ENCODE results near the gene ST3GAL2. TPM values are rescaled to one million over a fixed set of nuclear protein-coding genes. Genes with fewer than 3 reads are reported as not detected.
"Not testable (repeated sequence)": the region's sequence is repeated elsewhere in the genome, so short reads cannot be mapped to it uniquely, and the experiment has no call there.

Gene ST3GAL2
- polyA plus RNA-seq, 1 donor from 2014 or later, result 9.7 TPM

GRCh38 chr16:70345840-70346239 lies 93.1 kb downstream of the ST3GAL2 start:
- Mint-ChIP-seq H3K9me3 (no peaks in the 10 kb centered on the region), H3K27me3 (no peaks in the 10 kb centered on the region), H3K4me3 (peak overlapping the region; percentile 94 to 99 (median 97)), H3K27ac (peak overlapping the region; percentile 89 to 99 (median 98)), H3K36me3 (peaks cover 2% of the 10 kb centered on the region), H3K4me1 (peaks cover 19 to 23% (median 20%) of the 10 kb centered on the region in 3 donors)

- H3K36me3 Mint-ChIP-seq, result peaks cover 2% of the 10 kb centered on the region
- no peak overlapping the region for H3K27ac Mint-ChIP-seq
- H3K4me3 Mint-ChIP-seq, result no peak overlapping the region
- H3K27me3 Mint-ChIP-seq, result no peaks in the 10 kb centered on the region
- H3K4me1 Mint-ChIP-seq, result peaks cover 5 to 11% (median 11%) of the 10 kb centered on the region in 3 donors
- H3K9me3 Mint-ChIP-seq, result no peaks in the 10 kb centered on the region
These were observed 96.9 kb downstream of the ST3GAL2 start for GRCh38 chr16:70342016-70342415.

DNA sequence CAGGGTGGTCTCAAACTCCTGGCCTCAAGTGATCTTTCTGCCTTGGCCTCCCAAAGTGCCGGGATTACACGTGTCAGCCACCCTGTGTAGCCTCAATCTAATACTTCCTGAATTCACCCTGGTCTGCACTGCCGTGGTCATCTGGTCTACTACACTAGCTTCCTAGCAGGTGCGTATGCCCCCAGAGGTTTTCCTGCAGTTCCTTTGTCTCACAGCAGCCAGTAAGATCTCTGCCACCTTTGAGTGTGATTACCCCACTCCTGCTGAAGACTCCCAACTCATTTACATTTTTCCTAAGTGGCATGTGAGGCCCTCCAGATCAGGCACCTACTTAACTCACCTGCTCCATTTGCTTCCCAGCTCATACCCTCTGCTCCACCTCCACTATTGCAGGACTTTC lies 97.3 kb downstream of the ST3GAL2 start:
- no peak overlapping the region for H3K27ac Mint-ChIP-seq
- no peaks in the 10 kb centered on the region for H3K27me3 Mint-ChIP-seq
- H3K9me3 Mint-ChIP-seq, result no peaks in the 10 kb centered on the region
- H3K4me1 Mint-ChIP-seq, result peaks cover 5 to 8% (median 7%) of the 10 kb centered on the region in 3 donors
- peaks cover 2% of the 10 kb centered on the region for H3K36me3 Mint-ChIP-seq
- H3K4me3 Mint-ChIP-seq, result no peak overlapping the region

- Mint-ChIP-seq H3K36me3 (peaks cover 1% of the 10 kb centered on the region), H3K27ac (no peak overlapping the region), H3K27me3 (no peaks in the 10 kb centered on the region), H3K4me3 (no peak overlapping the region), H3K4me1 (peaks cover 0 to 3% (median 0%) of the 10 kb centered on the region in 3 donors), H3K9me3 (no peaks in the 10 kb centered on the region)
These were observed 101.1 kb downstream of the ST3GAL2 start for GRCh38 chr16:70337814-70338213.

DNA sequence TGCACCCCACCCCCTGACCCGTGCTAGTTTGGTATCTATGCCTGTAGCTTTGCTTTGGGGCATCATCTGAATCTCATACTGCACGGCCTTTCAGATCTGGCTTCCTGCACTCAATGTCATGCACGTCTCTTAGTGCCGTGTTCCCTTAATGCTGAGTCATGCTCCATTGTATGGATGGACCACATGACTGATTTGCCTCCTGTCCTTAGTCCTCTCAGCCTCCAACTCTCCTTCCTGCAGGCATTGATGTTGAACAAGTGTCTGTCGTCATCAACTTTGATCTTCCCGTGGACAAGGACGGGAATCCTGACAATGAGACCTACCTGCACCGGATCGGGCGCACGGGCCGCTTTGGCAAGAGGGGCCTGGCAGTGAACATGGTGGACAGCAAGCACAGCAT lies 106.2 kb downstream of the ST3GAL2 start:
- not testable (repeated sequence) for H3K4me3 Mint-ChIP-seq, H3K4me1 Mint-ChIP-seq, H3K9me3 Mint-ChIP-seq, H3K27me3 Mint-ChIP-seq, H3K36me3 Mint-ChIP-seq
- H3K27ac Mint-ChIP-seq, result peak overlapping the region in 1 of 3 donors; percentile 50

- peaks cover 3% of the 10 kb centered on the region for H3K36me3 Mint-ChIP-seq
- H3K27ac Mint-ChIP-seq, result peak overlapping the region in 1 of 3 donors; percentile 45
- H3K4me3 Mint-ChIP-seq, result no peak overlapping the region
- H3K9me3 Mint-ChIP-seq, result no peaks in the 10 kb centered on the region
- H3K27me3 Mint-ChIP-seq, result no peaks in the 10 kb centered on the region
- H3K4me1 Mint-ChIP-seq, result peaks cover 0 to 3% (median 0%) of the 10 kb centered on the region in 3 donors
These were observed 107.1 kb downstream of the ST3GAL2 start for GRCh38 chr16:70331588-70332358.

GRCh38 chr16:70331091-70331490 lies 107.8 kb downstream of the ST3GAL2 start:
- Mint-ChIP-seq H3K4me3 (no peak overlapping the region), H3K36me3 (peaks cover 3% of the 10 kb centered on the region), H3K4me1 (peaks cover 0 to 3% (median 0%) of the 10 kb centered on the region in 3 donors), H3K27me3 (no peaks in the 10 kb centered on the region), H3K27ac (no peak overlapping the region), H3K9me3 (no peaks in the 10 kb centered on the region)

Other genes with a start within 250 kb of the ST3GAL2 start
- gene EXOSC6, start 187.2 kb downstream of the ST3GAL2 start, polyA plus RNA-seq, result 4.8 TPM
- 37.6 TPM for gene AARS1, start 149.6 kb downstream of the ST3GAL2 start, polyA plus RNA-seq
- 53.8 TPM for gene DDX19B, start 139.9 kb downstream of the ST3GAL2 start, polyA plus RNA-seq
- gene DDX19A, start 92.2 kb downstream of the ST3GAL2 start, polyA plus RNA-seq, result 38.2 TPM
- 4.6 TPM for gene FCSK, start 15.5 kb upstream of the ST3GAL2 start, polyA plus RNA-seq
- gene COG4, start 84.5 kb upstream of the ST3GAL2 start, polyA plus RNA-seq, result 36.9 TPM
- 122 TPM for gene SF3B3, start 84.7 kb upstream of the ST3GAL2 start, polyA plus RNA-seq
- not detected for gene IL34, start 207.5 kb upstream of the ST3GAL2 start, polyA plus RNA-seq
- gene MTSS2, start 247.0 kb upstream of the ST3GAL2 start, polyA plus RNA-seq, result 0.06 TPM

All from IgD-negative memory B cell (primary cell).